ENCODE data around the gene TMEM33.

The TMEM33 gene

DNA sequence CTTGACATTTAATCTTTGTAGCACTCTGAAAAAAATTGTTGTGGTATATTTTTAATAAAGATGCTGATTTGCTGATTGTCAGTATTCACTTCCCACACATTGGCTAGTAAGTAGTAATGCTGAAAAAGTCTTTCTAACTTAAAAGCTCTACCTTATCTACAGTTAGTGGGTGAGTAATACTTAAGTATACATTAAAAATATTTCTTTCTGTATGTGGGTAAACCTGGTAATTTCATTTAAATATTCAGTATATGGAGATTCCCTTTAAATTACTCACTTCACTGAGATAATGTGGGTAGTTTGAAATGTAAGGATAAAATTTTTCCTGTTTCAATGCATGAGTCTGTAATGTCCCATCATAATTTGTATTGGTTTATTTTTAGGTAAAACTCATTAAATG lies 5.6 kb downstream of the TMEM33 start:
- DNase-seq: no peak

DNA sequence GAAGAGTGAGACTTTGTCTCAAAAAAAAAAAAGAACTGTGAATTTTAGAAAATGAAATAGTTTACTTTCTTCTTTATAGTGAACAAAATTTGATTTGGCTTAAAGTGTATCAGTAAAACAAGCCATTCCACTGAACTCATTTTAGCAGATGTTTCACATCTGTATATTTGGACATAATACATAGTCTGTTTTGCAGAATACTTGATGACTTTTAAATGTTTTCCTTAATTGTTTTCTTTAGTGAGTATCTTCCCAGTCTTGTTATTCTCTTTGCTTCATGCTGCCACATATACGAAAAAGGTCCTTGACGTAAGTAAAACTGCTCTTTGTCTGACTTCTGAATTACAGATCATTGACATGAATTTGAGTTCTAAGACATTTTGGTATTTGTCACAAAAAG lies 8.3 kb downstream of the TMEM33 start:
- DNase-seq: no peak

DNA sequence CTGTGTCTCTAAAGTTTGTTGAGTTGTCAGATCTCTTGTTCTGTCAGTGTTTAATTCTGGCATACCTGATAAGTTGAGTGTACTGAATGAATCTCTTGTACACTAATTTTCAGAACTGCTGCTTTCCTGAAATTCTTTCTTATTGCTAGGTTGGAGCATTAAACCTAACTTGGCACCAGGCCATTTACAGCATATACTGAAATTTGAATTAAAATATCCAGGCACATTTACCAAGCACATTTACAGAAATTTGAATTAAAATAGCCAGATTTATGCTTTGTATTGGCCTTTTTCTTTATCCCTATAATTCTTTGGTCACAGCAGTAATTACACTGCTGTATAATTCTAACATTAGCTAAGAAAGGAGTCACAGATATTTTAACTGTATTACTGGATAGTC lies 8.9 kb downstream of the TMEM33 start:
- DNase-seq: no peak

DNA sequence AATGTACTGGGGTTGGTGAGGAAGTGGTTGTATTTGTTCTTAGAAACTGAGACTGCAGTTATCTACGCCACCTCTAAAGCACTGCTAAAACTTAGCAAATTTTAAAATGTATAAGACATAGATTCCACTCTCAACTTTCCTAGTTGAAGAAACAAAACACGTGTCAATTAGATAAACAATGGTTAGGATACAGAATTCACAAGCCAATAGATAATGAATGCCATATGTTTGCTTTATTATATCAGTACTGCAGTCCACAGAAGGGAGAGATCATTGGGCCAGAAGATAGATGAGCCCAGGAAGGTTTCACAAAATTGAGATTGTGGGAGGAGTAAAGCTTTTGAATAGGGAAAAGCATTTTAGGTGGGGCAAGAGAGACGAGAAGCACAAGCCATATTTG lies 14.3 kb downstream of the TMEM33 start:
- DNase-seq: no peak

DNA sequence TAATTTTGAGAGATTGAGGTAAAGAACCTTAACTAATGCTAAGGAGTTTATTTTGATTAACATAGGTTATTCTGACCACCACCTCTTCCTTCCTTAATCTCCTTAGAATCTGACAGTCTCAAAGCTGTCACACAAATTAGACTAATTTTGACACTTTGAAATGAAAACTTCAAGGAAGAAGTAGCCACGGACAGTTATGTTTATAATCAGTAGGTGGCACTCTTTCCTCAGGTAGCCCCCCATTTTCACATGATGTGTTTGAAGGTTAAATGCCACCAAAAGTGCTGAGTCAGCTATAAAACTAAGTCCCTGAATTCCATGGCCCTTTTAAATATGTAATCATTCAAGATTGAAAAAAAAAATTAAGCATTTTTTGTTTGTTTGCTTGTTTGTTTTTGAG lies 22.4 kb downstream of the TMEM33 start:
- DNase-seq: no peak

DNA sequence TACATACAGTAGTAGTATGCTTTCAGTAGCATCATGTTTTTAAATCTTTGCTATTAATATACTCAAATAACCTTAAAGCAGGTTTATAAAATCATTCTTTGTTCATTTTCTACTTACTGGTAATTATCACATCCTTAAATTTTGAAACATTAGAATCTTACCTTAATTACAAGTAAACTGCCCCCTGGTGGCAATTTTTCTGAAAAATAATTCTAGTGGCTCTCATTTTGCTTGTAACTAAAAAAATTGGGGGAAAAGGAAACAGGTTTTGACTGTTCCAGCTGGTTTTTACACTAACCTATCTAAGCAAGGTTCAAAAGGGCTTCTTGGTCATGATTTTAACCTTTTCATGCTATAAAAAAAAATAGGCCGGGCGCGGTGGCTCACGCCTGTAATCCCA lies 27.9 kb downstream of the TMEM33 start:
- DNase-seq: no peak

DNA sequence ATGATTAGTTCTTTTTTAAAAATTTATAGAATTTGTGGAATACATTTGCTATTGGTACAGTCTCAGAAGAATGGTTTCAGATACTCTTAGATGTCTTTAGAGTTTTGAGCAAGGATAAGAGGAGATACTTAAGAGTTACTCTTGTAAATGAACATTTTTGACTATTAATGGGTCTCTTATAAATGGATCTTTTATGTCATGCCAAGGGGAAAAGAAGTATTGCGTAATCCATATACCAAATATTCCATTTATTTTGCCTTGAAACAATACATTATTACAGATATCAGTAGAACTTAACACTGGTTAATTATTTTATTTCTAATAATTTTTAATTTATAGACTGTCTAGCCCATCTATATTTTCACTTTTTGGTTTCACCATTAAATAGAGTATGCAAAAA lies 29.2 kb downstream of the TMEM33 start:
- no peak for DNase-seq

DNA sequence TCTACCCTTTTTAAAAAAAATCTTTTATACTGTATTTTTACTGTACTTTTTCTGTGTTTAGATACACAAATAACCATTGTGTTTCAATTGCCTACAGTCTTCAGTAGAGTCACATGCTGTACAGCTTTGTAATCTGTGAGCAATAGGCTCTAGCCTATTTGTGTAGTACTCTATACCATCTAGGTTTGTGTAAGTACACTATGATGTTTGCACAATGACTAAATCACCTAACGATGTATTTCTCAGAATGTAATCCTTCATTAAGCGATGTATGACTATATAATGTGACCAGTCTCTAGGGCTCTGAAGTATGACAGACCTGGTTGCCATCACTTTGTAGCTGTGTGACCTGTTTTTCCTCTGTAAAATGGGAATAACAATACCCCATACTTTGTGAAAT lies 32.2 kb downstream of the TMEM33 start:
- DNase-seq: no peak

DNA sequence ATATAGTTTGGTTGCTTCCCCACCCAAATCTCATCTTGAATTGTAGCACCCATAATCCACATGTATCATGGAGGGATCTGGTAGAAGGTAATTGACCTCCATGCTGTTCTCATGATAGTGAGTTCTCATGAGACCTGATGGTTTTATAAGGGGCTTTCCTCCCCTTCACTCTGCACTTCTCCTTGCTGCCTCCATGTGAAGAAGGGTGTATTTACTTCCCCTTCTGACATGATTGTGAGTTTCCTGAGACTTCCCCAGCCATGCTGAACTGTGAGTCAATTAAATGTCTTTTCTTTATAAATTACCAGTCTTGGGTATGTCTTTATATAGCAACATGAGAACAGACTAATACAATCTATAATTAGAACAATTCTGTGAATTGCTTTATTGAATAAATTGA lies 34.4 kb downstream of the TMEM33 start:
- DNase-seq: no peak

DNA sequence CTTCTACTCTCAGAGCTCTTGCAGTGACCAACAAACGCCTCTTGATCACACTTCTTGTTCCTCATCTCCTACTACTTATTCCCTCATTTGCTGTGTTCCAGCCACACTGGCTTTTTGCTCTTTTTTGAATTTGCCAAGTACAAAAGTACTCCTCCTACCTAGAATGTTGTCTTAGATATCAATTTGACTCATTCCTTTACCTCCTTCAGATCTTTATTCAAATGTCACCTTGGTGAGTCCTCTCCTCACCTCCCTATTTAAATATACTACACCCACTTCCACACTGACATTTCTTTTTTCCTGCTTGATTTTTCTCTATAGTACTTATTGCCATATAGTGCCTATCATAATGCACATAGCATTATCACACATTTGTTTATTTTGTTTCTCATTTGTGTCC lies 40.1 kb downstream of the TMEM33 start:
- DNase-seq: no peak

DNA sequence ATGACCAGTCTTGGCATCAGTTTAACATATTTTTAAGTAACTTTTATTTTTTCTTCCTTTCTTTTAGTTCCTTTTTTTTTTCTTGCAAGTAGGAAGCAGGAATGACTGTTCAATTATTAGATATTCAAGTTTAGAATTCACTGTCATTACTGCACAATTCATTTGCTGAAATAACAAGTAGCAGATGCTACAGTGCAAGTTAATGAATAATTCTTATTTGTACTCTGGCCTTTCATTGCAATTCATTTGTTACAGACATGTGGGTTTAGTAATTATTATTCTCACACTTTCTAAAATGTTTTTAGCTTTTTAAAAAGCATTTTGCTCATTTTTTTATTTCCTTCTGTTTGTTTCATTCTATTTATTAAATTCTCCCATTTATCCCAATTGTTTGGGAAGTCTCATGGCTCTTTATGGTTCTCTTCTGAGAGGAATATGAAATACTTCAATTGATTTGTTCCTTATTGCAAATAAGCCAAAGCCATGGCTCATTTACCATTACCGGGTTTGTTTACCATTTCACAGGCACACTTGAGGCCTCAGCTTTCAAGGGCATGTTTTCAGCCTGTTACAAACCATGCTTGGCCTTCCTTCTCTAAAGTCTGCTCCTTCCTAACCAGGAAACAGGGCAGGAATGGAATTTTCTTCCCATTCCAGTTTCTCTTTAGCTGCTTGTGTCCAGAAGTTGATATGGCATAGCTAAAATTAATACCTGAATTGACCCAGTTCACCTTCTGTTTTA lies 41.7 kb downstream of the TMEM33 start:
- DNase-seq: no peak

DNA sequence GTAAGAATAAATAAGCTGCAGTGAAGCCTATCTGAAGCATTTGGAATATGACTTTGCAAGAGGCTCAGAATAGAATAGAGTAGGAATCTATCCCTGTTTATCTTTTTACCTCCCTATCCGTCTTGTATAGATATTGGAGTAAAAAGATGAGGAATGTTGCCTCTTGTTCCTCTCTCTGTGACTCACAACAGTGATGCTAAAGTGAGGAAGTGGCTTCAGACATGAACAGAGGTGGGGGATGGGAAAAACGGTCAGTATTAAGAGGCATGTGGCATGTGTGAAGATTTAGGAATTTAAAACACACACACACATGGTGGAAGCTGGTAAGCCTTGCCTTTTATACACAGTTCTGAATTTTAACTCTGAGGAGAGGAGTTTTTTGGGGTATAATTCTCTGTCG lies 42.5 kb downstream of the TMEM33 start:
- no peak for DNase-seq

DNA sequence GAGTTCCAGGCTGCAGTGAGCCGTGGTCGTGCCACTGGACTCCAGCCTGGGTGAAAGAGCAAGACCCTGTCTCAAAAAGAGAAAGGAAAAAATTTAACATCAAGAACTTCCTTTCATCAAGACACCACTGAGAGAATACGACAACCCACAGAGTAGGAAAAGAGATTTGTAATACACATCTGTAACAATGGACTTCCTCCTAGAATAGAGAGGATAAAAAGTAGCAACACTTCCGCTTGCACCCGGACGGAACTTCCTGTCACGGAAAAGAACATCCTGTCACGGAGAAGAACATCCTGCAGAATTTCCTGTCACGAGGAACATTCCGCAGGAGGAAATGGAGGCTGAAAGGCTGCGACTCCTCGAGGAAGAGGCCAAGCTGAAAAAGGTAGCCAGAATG lies 46.2 kb downstream of the TMEM33 start, which contains the start of gene DCAF4L1:
DCAF4L1 (plus strand) TSS at position 301 of the 400 bp plus-strand sequence; CDS start at position 338, 37 bp downstream.
- DNase-seq: no peak

DNA sequence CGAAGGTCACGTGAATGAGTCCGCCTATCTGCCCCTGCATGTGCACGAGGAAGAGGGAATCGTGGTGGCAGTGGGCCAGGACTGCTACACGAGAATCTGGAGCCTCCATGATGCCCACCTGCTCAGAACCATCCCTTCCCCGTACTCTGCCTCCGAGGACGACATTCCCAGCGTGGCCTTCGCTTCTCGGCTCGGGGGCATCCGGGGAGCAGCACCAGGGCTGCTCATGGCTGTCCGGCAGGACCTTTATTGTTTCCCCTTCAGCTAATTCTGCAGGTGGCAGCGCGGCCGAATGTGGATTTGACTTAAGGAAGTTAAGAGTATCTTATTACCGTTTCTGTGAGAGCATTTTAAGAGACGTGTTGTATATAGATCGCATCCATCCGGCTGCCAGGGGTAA lies 47.5 kb downstream of the TMEM33 start:
- no peak for DNase-seq

DNA sequence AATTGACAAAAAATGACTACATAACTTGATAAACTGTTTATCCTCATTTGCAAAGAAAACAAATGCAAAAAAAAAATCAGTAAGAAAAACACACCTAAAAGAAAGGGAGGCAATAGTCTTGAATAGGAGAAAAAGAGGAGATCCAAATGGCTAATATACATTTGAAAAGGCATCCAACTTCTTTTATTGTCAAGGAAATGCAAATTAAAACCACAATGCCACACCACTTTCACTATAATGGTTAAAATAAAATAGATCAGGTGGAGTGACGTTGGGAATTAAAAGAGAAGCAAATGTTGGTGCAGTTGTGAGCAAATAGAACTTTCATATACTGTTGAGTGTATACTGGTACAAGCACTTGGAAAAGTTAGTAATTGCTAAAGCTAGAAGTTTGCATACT lies 49.9 kb downstream of the TMEM33 start:
- no peak for DNase-seq

DNA sequence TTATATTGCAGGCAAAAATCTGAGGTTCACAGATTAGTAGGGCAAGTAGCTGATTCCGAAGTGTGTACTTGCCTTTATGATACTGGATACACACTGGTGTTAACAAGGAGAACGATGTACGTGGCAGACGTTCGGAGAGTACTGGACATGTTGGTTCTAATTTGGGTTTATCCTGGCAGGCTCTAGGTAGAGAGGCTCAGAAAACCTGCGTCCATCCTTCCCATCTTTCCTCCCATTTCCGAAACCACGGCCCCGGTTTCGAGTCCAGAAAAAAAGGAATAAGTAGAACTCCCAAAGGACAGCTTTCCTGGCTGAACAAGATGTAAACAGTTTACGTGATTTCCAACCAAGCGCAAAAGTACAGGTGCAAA lies 54.8 kb downstream of the TMEM33 start:
- no peak for DNase-seq

DNA sequence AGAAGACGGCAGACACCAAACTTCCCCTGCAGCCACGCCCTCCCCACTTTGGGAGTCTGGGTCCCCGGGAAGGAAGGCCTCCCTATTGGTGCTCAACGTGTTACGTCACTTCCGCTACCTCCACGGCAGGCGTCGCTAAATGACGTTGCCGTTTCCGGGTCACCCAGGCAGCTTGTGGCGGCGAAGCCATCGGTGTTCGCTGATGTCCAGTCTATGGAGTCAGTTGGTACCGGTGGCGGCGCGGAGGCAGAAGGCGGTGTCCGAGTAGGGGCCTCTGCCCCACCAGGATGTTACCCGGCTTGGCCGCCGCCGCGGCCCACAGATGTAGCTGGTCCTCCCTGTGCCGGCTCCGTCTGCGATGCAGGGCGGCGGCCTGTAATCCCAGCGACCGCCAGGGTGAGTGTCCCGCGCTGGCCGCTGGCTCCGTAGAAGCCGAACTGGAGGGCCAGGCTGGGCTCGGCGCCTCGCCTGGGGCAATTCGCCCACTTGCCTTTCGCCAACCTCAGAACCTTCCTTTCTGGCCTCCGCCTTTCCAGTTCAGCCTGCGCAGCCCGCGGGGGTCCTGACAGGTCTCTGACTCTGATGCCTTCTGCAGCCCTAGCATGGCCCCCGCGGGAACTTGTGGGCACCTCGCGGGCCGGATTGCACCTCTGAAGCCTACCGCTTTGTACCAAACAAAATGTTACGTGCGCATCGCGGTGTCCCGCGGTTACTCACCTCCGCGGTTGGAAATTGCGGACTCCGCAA lies 55.3 kb downstream of the TMEM33 start, which contains the start of gene SLC30A9:
SLC30A9 (plus strand) TSS at position 166 of the 747 bp plus-strand sequence; CDS start at position 288, 122 bp downstream.
- DNase-seq: peak; percentile 84

DNA sequence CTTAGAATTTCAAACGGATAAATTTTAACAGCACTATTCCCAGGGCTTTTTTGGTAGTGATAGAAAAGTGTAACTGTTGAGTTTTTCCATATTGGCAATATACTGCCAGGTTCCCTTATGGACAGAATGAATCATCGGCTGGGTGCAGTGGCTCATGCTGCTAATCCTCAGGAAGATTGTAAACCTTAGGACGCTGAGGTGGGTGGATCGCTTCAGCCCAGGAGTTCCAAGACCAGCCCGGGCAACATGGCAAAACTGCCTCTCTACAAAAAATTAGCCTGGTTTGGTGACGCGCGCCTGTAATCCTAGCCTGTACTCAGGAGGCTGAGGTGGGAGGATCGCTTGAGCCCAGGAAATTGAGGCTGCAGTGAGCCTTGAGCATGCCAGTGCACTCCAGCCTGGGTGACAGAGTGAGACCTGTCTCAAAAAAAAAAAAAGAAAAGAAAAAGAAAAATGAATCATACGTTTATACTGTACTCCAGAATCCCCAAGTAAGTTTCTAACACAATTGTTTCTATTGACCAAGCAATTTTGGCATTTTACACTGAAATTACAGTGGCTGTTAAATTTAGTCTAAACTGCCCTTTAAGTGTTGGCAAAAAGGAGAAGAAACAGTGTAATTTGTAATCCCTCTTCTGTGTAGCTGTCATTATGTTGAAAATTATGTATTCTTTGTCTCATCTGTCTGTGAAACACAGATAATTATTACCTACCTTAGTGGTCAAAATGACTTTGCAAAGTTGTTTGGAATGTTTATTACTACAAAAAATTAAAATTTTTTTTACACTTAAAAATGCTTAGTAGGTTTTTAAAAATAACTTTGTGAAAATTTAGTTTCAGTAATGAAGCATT lies 56.9 kb downstream of the TMEM33 start:
- DNase-seq: no peak

DNA sequence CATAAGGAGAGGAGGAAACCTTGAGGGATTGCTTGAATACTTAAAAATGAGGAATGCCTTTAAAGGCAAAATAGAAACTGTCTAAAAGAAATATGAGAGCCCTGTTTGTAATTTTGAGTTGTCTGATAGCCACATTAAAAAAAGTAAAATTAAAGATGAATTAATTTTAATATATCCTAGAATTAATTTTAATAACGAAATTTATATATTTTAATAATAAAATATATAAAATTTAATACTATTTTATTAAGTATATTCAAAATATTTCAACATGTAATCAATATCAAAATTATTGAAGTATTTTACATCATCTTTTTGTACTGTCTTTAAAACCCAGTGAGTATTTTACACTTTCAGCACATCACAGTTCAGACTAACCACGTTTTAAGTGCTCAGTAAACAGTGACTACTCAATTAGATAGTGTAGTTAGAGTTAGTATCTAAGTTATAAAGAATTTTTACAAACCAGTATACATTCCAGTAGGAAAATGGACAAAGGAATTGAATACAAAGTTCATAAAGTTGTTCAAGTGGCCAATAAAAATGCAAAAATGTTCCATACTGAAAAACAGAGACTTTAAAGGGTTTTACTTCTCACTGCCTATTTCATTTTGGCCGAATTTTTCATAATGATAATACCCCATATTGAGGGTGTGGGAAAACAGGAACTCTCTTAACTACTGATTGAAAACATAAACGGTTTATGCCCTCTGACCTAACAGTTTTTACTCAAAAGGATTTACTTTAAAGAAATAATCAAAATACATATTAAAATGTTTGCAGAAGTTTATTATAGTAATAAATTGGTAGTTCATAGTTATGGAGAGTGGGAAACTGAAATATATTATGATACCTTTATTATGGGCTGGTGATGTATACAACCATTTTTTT lies 58.0 kb downstream of the TMEM33 start:
- no peak for DNase-seq

DNA sequence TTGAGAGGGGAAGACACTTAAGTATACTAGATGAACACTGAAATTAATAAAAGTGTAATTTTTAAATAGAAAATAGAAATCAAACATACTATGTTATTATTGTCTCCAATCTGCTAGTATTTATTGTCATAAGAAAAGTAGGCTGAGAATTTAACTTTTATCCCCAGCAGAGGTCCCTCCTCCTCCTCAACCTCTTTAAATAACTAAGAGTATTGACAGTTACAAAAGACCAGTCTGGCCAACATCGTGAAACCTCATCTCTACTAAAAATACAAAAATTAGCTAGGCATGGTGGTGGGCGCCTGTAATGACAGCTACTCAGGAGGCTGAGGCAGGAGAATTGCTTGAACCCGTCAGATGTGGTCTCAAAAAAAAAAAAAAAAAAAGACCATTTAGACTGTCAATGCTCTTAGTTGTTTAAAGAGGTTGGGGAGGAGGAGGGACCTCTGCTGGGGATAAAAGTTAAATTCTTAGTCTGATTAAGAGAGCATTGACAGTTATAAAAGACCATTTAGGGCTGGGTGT lies 59.3 kb downstream of the TMEM33 start:
- no peak for DNase-seq

DNA sequence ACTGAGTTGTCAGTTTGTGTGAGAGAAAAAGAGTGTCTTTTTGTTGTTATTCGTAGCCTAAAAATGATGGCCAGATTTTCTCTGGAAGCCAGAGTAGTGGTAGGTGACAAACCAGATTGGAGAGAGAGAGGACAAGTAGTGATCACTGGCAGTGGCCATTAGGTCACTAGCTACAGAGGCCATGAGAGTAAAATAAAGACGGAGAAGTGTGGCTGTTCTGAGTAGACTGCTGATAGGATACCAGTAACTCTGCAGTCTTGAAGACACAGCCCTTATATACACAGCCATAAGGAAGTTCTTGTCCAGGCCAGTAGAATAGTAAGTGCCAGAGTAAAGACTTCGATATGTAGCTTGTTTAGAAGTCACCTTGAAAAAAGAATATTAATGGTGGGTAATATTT lies 62.8 kb downstream of the TMEM33 start:
- DNase-seq: no peak

DNA sequence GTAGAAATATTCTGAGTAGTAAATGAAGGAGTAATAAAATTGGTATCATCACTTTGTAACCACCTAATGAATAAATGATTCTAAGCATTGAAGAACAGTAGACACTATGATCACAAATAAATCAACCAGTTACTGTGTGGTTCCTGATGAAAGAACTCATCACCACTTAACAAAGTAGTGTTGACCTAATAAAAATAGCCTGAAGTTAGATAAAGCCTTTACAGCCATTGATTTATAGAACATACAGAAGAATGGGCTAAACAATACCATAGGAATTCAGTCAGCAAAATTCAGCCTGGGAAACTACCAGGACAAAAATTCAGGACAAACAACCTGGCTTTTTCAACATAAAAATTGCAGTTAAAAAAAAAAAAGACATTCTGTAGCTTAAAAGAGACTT lies 64.1 kb downstream of the TMEM33 start:
- no peak for DNase-seq
